Stomach (tissue), 9 donors: ENCODE measurements around the gene GRIP2. TPM values are rescaled to one million over a fixed set of nuclear protein-coding genes. Genes with fewer than 3 reads are reported as not detected.

ENCODE experiments used
- DNase-seq, 2 donors: peaks; one replicate each; pipeline versions ENCODE4 v3.0.0 to v3.0.0-alpha.2; 2013 to 2019
- H3K27ac ChIP-seq, 5 donors: fragments of 200-600 bp in 4 of 5; sonication (generic) in 4 of 5; one replicate each; pipeline ENCODE4 v1.5.1; 2013 to 2019; ENCODE audit warnings: mild to moderate bottlenecking in 1 of 5, moderate library complexity in 1 of 5
- H3K27me3 ChIP-seq, 3 donors: fragments of 200-600 bp; sonication (generic); one replicate each; pipeline ENCODE4 v1.5.1; 2017 to 2019; ENCODE audit warnings: mixed run types in 1 of 3
- H3K36me3 ChIP-seq, 4 donors: fragments of 200-600 bp; sonication (generic); 1 replicate in 3 of 4; 2 replicates in 1 of 4; pipeline ENCODE4 v1.5.1; 2016 to 2019
- H3K4me1 ChIP-seq, 4 donors: fragments of 200-600 bp; sonication (generic); one replicate each; pipeline ENCODE4 v1.5.1; 2016 to 2019
- H3K4me3 ChIP-seq, 4 donors: fragments of 200-600 bp; sonication (generic) in 3 of 4; one replicate each; pipeline ENCODE4 v1.5.1; 2016 to 2019; ENCODE audit warnings: mild to moderate bottlenecking in 1 of 4
- H3K9me3 ChIP-seq, 4 donors: fragments of 200-600 bp; sonication (generic); one replicate each; pipeline ENCODE4 v1.5.1; 2016 to 2019
- EP300 ChIP-seq: sonication (generic); formaldehyde crosslinking; IDR thresholded peaks from one replicate; pipeline ENCODE4 v1.6.1; 2017; ENCODE audit warnings: antibody characterized with exemption
- POLR2A ChIP-seq, 4 donors: fragments of 450-650 bp; IDR thresholded peaks; one replicate each; pipeline ENCODE4 v1.6.1; 2016; ENCODE audit warnings: antibody characterized with exemption in 4 of 4, control low read depth in 2 of 4, mild to moderate bottlenecking in 1 of 4, moderate library complexity in 1 of 4
- POLR2AphosphoS5 ChIP-seq, 3 donors: sonication (generic); formaldehyde crosslinking; IDR thresholded peaks; one replicate each; pipeline ENCODE4 v1.6.1; 2016; ENCODE audit warnings: antibody characterized with exemption in 3 of 3
- WGBS, 5 donors: extraction: QIAGEN DNeasy Blood & Tissue Kit in 3 of 5; methylation state at CpG; one replicate each; pipeline versions ENCODE4 v1.1.5 to v1.1.7; 2013 to 2018; 5-methylcytosine and 5-hydroxymethylcytosine counted together
- intact Hi-C: fragments of 100-400 bp; cut with DNase I; formaldehyde crosslinking; loops from one replicate; pipeline ENCODE4 v1.15.1; 2023; ENCODE audit warnings: low total_unique reads
- polyA plus RNA-seq, 3 donors: library from polyadenylated mRNA; stranded (reverse); fragments of 200-250 nt; gene quantifications; one replicate each; pipeline ENCODE4 v1.2.3, GENCODE V29; 2013
- total RNA-seq, 5 donors: library from RNA; depleted of rRNA; stranded (reverse); fragments of >200 nt; gene quantifications; one replicate each; pipeline versions ENCODE4 v1.1.0 to v1.2.3, GENCODE V29; 2014 to 2016
- TF ChIP-seq, protein P1 (sequence below), 7 experiments: fragments of 450-650 bp in 4 of 7; fragments of 200-600 bp in 3 of 7; sonication (generic) in 3 of 7; IDR thresholded peaks; one replicate each; pipeline ENCODE4 v1.5.1; 2016 to 2019; ENCODE audit warnings: antibody characterized with exemption in 7 of 7, control low read depth in 2 of 7, mild to moderate bottlenecking in 1 of 7
- donor health status: healthy with polysubstance abuse.
- donor health status: Bipolar disorder and iron deficiency.
- donor health status: healthy.

The GRIP2 gene
- total and polyA plus RNA-seq, 8 donors, result 0.58 to 33.8 (median 2.8) TPM

DNA sequence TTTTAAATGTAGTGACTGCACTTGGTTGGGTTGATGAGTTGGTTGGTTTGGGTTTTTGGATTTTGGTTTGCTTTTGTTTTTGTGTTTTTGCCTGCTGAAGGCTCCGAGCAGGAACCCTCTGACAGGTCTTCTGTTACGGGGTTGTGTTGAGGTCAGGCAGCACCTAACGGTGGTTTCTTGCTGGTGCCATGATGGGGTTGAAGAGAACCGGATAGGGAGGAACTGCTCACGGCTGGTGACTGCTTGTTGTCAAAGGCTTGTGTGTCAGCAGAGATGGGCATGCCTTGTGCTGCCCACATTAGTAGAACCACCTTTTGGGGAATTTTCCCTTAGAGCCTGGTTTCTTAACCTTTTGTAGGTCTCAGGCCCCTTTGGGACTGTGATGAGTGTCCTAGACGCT, 95.8 kb downstream of the GRIP2 start:
- 85 to 95% (median 91%) methylated on average over 5 to 6 of the region's 6 CpGs for WGBS, 5 donors
- no peak for DNase-seq
- no peaks in the 10 kb centered on the region for H3K27me3 ChIP-seq
- H3K4me3 ChIP-seq, result no peak overlapping the region
- peaks cover 36 to 58% (median 54%) of the 10 kb centered on the region in 4 donors for H3K36me3 ChIP-seq
- H3K27ac ChIP-seq, result no peak overlapping the region
- H3K9me3 ChIP-seq, result no peaks in the 10 kb centered on the region
- peaks cover 15 to 46% (median 32%) of the 10 kb centered on the region in 4 donors for H3K4me1 ChIP-seq
- TF ChIP-seq POLR2A (IDR thresholded peaks at IDR 0.05) (no peak), POLR2AphosphoS5 (IDR thresholded peaks at IDR 0.05) (no peak), EP300 (no peak)
- TF ChIP-seq, protein P1, sequence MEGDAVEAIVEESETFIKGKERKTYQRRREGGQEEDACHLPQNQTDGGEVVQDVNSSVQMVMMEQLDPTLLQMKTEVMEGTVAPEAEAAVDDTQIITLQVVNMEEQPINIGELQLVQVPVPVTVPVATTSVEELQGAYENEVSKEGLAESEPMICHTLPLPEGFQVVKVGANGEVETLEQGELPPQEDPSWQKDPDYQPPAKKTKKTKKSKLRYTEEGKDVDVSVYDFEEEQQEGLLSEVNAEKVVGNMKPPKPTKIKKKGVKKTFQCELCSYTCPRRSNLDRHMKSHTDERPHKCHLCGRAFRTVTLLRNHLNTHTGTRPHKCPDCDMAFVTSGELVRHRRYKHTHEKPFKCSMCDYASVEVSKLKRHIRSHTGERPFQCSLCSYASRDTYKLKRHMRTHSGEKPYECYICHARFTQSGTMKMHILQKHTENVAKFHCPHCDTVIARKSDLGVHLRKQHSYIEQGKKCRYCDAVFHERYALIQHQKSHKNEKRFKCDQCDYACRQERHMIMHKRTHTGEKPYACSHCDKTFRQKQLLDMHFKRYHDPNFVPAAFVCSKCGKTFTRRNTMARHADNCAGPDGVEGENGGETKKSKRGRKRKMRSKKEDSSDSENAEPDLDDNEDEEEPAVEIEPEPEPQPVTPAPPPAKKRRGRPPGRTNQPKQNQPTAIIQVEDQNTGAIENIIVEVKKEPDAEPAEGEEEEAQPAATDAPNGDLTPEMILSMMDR (IDR thresholded peaks at IDR 0.05), result no peak
- intact Hi-C loops, result no loop called here

DNA sequence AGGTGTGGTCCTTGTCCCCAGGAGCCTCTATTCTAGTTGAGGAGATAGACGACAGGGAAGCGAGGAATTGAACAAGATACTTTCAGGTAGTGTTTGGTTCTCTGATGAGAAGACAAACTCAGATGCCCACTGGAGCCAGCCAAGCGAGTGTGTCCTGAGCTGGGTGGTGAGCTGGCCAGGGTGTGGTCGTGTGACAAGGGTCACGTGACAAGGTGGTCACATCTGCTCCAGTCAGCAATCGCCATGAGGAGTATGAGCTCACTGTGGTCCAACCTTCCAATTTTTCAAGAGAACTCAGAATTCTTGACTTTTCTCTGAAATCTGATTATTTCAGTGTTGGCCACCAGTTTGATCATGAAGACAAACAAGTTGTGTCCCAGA, 98.2 kb downstream of the GRIP2 start:
- no peak overlapping the region for H3K27ac ChIP-seq
- no peaks in the 10 kb centered on the region for H3K9me3 ChIP-seq
- TF ChIP-seq EP300 (no peak), POLR2A (IDR thresholded peaks at IDR 0.05) (no peak)
- TF ChIP-seq, protein P1 (IDR thresholded peaks at IDR 0.05), result no peak
- peaks cover 26 to 65% (median 49%) of the 10 kb centered on the region in 4 donors for H3K4me1 ChIP-seq
- DNase-seq, result no peak
- intact Hi-C loops, result no loop called here
- no peak overlapping the region for H3K4me3 ChIP-seq
- 86 to 96% (median 89%) methylated on average over 6 of the region's 6 CpGs for WGBS, 5 donors
- H3K36me3 ChIP-seq, result peaks cover 12 to 33% (median 29%) of the 10 kb centered on the region in 4 donors
- no peaks in the 10 kb centered on the region for H3K27me3 ChIP-seq

DNA sequence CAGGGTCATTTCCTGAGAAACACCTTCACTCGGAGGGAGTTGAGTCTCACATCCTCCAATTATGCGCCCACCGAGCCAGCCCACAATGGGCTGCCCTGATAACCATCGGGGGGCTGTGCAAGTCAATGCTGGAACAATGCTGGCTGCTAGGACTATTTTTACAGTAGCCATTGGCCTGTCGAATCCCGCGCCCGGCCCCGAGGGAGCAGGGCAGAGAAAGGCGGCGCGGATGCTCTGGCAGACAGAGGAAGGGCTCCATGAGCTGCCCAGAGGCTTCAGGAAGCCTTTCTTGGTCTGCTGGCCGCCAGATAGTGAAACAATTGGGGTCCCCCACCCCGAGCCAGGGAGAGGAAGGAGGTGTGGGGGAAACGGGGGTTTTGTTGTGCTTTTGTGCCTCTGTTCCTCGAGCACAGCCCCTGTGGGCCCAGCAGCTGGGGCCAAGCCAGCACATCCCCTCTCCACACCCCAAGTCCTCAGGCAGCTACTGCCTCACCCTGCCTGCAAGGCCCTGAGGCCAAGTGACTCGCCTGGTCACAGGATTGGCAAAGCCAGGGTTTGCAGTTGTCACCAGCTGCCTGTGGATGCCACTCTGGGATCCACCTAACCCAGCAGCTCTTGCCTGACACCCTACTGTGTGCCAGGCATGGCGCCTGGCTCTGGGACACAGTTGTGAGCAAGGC, 98.8 kb downstream of the GRIP2 start:
- no peak for TF ChIP-seq EP300
- no peak for TF ChIP-seq POLR2AphosphoS5 (IDR thresholded peaks at IDR 0.05)
- TF ChIP-seq, protein P1 (IDR thresholded peaks at IDR 0.05), result no peak
- no peak for TF ChIP-seq POLR2A (IDR thresholded peaks at IDR 0.05)
- H3K27me3 ChIP-seq, result no peaks in the 10 kb centered on the region

DNA sequence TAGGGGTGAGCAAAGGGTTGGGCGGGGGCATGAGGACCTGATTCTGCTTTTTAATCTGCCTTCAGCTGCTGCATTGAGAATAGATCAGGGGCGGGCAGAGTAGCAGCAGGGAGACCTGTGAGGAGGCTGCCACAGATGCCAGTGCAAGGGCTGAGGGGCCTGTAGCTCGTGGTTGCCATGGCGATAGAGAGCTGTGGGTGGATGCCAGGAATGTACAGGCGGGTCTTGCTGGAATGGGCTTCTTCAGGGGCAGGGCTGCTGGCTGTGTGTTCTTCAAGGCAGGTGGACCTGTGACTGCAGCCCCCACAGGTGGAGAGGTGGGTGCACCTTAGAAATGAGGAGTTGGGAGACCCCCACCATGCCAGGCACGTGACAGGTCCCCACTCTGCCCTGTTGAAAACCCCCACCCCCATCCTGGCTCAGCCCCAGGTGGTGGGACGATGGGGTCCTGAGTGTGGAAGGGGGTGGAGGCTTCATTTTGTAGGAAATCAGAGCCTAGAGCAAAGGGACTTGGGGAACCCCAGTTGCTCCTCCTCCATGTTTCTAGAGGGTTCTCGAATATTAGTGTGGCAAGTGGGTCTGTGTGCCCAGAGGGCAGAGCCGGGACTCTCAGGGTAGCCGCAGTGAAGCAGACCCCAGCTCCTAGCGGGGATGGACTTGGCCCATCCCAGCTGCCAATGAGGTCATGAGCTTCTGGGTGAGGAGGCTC, 99.5 kb downstream of the GRIP2 start:
- Histone ChIP-seq H3K4me3 (no peak overlapping the region), H3K27ac (no peak overlapping the region), H3K4me1 (peaks cover 38 to 77% (median 60%) of the 10 kb centered on the region in 4 donors), H3K36me3 (peaks cover 3 to 21% (median 17%) of the 10 kb centered on the region in 4 donors), H3K9me3 (no peaks in the 10 kb centered on the region), H3K27me3 (no peaks in the 10 kb centered on the region)
- intact Hi-C loops, result no loop called here
- WGBS, 5 donors, result 74 to 86% (median 79%) methylated on average over 11 of the region's 11 CpGs
- no peak for TF ChIP-seq EP300
- no peak for TF ChIP-seq POLR2AphosphoS5 (IDR thresholded peaks at IDR 0.05)
- TF ChIP-seq, protein P1 (IDR thresholded peaks at IDR 0.05), result no peak
- TF ChIP-seq POLR2A (IDR thresholded peaks at IDR 0.05), result no peak
- DNase-seq, result peak in 1 of 2 donors; percentile 77

More for the DNA sequence above, 98.8 kb downstream of the GRIP2 start:
- H3K9me3 ChIP-seq, result no peaks in the 10 kb centered on the region
- DNase-seq, result no peak
- intact Hi-C loops, result no loop called here
- peaks cover 10 to 28% (median 24%) of the 10 kb centered on the region in 4 donors for H3K36me3 ChIP-seq
- peaks cover 31 to 70% (median 54%) of the 10 kb centered on the region in 4 donors for H3K4me1 ChIP-seq
- H3K27ac ChIP-seq, result no peak overlapping the region
- H3K4me3 ChIP-seq, result no peak overlapping the region
- 78 to 88% (median 82%) methylated on average over 15 to 18 of the region's 18 CpGs for WGBS, 5 donors
